ENCODE measurements around the gene WDR89.
"Not testable (repeated sequence)": the region's sequence is repeated elsewhere in the genome, so short reads cannot be mapped to it uniquely, and the experiment has no call there.

The WDR89 gene

GRCh38 chr14:63596998-63597658 lies 44.5 kb downstream of the WDR89 start:
- DNase-seq (ENCODE audit: low read depth in 2 of 2): no peak

GRCh38 chr14:63594455-63595372 lies 47.0 kb downstream of the WDR89 start:
- no peak for DNase-seq (ENCODE audit: low read depth in 2 of 2)

- not testable (repeated sequence) for DNase-seq (ENCODE audit: low read depth in 2 of 2)
Measured at GRCh38 chr14:63583046-63583445, 58.6 kb downstream of the WDR89 start.

GRCh38 chr14:63581491-63581890 lies 60.2 kb downstream of the WDR89 start:
- DNase-seq (ENCODE audit: low read depth in 2 of 2): no peak

GRCh38 chr14:63578300-63578699 lies 63.4 kb downstream of the WDR89 start:
- no peak for DNase-seq (ENCODE audit: low read depth in 2 of 2)

GRCh38 chr14:63573581-63573980 lies 68.1 kb downstream of the WDR89 start:
- DNase-seq (ENCODE audit: low read depth in 2 of 2): no peak

- DNase-seq (ENCODE audit: low read depth in 2 of 2): no peak
Measured at GRCh38 chr14:63565448-63565847, 76.2 kb downstream of the WDR89 start.

GRCh38 chr14:63564318-63564717 lies 77.4 kb downstream of the WDR89 start:
- no peak for DNase-seq (ENCODE audit: low read depth in 2 of 2)

GRCh38 chr14:63563370-63564026 lies 78.2 kb downstream of the WDR89 start:
- no peak for DNase-seq (ENCODE audit: low read depth in 2 of 2)

- DNase-seq (ENCODE audit: low read depth in 2 of 2): no peak
Measured at GRCh38 chr14:63562405-63562804, 79.3 kb downstream of the WDR89 start.

- DNase-seq (ENCODE audit: low read depth in 2 of 2): no peak
Measured at GRCh38 chr14:63555572-63555971, 86.1 kb downstream of the WDR89 start.

GRCh38 chr14:63551332-63551731 lies 90.3 kb downstream of the WDR89 start:
- no peak for DNase-seq (ENCODE audit: low read depth in 2 of 2)

- DNase-seq (ENCODE audit: low read depth in 2 of 2): no peak
Measured at GRCh38 chr14:63547798-63548335, 93.8 kb downstream of the WDR89 start.

All from stimulated activated CD8-positive, alpha-beta memory T cell treated with anti-CD3 and anti-CD28 coated beads, Interleukin-7, amount 100 ng/mL, for 4 hours (primary cell).